HT1080 (cell line): ENCODE data around the gene KIF2A. TPM values are rescaled to one million over a fixed set of nuclear protein-coding genes. Genes with fewer than 3 reads are reported as not detected.
A peak's percentile ranks its signal among the peaks of the same experiment; 100 is the strongest.

Source experiments
- DNase-seq: peaks from one replicate; pipeline ENCODE4 v3.0.0-alpha.2; 2015; ENCODE audit warnings: low read depth
- polyA plus RNA-seq, 2 experiments: library from polyadenylated mRNA; depleted of rRNA; stranded (reverse); fragments of >200 nt; gene quantifications; 2 replicates each; pipeline ENCODE4 v1.2.3, GENCODE V29; 2015
- total RNA-seq: library from RNA; depleted of rRNA; stranded (reverse); fragments of >200 nt; shearing (Covaris generic); gene quantifications from 2 replicates; pipeline ENCODE4 v1.2.3, GENCODE V29; 2014; rRNA removed

The KIF2A gene
- 35.6 and 51.3 TPM in 2 replicates for total RNA-seq
- polyA plus RNA-seq (2015; cell fraction: cytosol; rRNA removed) = 36.1 and 49.9 TPM in 2 replicates
- polyA plus RNA-seq (2015; cell fraction: nucleus; rRNA removed) = 38.4 and 39.9 TPM in 2 replicates

DNA sequence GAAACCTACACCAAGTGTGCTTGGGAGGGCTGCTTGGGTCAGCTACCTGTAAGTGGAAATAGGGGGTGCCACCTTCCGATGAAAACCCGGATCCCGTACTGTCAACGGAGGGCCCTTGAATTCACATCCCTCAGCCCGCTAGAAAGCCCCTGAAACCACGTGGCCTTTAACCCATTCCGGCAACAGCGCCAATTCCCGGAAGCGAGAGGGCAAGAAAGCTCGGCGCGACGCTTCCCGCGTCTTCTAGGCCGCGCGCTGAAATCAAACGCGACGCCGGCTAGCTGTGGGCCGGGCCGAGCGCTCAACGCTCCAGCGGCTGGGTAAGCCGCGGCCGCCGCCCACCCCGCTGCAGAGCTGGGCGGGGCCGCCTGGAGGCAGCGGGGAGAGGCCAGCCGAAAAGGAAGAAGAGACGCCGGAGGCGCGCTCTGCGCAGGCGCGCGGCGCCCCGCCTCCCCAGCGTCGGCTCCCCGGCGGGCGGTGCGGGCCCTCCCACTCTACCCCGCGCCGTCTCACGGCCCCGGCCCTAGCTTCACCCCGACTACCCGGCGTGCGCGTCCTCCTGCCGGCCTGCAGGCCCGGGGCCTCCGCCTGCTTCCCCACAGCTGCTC, at the start of gene KIF2A:
Gene KIF2A (plus strand): TSS at position 492 of the 608 bp plus-strand sequence. CDS start 267 bp downstream, outside the sequence.
- peak; percentile 97 for DNase-seq

DNA sequence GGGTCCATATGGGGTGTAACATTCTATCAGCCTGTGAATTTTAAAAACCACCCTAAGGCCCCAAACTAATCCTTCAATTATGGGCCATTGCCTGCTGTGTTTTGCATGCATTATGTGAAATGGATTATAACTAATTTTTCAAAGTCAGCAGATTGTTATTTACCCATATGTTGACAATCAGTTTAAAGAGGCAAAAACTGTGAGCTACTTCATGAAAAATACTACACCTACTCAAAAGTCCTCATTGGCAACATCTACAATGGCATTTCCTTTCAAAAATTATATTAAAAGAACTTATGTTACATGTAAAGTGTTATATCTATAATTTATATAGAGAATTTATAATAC, 49.0 kb upstream of the KIF2A start:
- DNase-seq = no peak

DNA sequence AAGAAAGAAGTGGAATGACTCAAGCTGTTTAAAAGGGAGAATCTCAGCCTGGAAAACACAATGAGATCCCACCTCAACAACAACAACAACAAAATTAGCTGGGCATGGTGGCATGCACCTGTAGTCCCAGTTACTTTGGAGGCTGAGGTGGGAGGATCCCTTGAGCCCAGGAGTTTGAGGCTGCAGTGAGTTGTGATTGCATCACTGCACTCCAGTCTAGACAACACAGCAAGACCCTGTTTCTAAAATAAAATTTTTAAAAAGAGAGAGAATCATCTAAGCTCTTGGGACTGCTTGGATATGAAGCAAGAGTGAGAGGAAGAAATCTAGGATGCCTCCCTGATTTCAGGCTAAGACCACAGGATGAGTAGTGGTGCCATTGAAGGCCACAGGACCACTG, 47.4 kb upstream of the KIF2A start:
- DNase-seq = no peak

DNA sequence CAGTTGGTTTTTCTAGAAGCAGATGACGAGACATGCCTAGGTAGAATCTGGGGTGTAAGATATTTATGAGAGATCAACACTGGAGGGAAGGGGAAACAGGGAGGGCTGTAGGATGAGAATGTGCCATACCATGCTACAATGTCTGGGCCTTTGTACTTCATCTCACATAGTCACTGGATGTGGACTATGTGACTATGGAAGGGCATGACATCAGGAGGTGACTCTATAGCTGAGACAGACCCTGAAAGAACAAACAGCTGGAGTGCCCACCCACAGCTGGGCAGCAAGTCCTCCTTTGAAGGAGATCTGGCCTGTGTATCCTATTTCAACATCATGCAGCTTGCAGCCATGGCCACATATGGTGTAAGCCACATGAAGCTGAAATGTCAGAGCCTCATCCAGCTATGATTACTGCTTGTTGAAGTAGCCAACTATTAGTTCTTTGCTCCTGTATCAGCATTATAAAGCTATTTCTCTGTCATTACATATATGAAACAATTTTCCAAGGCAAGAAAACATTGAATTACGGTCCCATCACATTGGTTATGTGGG, 46.2 kb upstream of the KIF2A start:
- no peak for DNase-seq

DNA sequence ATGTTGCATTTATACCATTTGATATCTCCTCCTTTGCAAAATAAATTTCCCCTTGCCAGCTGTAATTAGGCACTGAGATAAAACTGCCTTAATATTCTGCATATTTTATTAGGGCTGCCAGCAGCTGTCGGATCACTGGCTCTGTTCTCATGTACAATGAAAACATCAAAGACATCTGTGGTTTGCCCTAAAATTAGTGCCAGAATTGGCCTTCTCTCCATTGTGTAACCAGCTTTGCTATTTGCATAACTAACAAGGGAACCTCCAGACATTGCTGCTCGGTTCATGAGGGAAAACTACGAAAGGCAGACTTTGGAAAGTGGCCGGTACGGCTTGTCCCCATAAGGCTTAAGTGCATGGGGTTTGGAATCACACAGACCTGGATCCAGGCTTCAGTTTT, 45.5 kb upstream of the KIF2A start:
- DNase-seq = no peak

DNA sequence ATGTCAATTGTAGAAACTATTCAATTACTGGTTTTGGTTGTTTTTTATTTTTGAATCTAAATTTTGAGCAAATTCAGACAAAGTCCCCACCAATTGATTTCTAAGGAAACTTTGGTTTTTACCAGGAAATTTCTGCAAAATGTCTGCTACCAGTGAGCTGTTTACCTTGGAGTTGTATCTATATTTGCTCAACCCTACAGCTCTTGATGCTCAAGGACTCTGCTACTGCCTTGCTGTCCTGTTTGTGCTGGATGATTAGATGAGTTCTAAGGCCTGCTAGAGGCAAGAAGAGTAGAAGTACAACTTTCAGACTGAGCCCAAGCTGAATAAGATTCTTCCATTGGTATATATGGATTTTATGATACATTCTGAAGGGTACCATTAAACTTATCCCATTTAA, 42.6 kb upstream of the KIF2A start:
- no peak for DNase-seq

DNA sequence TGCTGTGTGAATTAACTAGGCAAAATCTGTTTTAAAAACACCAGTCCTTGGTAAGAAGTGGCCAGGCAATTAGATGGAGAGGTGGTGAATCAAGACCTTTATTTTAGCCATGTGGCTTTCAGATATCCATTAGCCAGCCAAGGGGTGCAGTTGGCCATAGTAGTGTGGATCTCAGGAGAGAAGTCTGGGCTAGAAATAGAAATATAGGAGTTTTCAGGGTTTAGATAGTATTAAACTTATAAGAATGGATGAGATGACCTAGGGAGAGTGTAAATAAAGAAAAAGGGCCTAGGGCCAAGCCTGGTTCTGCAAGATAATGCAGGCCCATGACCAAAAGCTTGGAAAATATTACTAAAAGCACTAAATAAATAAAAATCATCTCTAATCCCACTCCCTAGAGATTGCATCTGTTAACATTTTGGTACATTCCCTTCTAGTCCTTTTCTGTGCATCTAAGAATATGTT, 40.3 kb upstream of the KIF2A start:
- DNase-seq = no peak

DNA sequence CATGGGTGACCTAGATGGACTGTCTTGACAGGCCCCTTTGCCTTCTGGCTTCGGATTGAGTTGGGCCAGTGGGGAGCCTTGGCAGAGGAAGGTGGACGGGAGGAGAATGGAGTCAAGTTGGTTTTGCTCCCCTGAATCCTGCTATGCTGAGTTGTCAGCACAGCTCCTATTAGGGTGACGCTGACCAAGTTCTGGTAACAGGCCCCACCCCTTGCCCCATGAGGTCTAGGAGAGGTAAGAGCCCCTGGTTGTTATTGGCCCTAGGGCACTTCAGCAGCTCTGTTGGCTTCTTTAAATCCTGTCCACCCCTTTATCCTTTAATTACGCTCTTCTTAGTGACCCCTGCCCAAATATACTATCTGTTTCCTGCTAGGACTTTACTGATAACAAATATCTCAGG, 39.4 kb upstream of the KIF2A start:
- DNase-seq = no peak

DNA sequence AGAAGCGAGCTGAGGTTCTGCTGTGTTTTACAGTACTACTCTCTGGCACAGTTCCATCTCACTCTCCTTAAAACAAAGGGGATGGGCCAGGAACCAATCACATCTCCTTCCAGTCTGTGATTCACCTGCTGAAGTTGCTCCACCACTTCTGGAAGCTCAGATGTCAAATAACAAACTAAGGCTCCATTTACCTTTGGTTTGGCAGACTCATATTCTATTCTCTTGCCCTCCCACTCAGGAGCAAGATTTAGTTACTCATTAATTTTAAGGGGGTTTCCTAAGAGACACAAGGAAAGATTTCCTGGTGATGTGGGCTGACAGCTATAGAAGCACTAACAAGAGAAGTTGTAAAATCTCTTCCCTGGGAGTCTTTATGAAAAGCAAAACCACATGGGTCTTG, 37.8 kb upstream of the KIF2A start:
- peak; percentile 49 for DNase-seq

DNA sequence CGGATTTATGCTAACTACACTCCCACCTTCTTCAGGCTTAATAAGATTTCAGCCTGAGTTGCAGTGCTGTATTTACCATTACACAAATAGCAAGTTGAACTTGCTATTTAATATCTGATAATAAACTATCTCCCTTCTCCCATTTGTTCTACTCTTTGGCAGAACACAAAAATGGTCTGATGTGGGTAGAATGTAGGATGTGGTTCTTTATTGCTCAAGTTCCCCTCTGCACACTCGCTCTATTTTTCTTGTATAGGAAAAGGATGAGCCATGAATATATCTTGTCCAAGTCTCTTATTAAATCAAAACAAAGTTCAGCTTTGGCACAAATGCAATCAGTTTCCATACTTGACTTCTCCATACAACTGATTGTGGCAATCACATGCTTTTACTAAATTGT, 37.2 kb upstream of the KIF2A start:
- no peak for DNase-seq

DNA sequence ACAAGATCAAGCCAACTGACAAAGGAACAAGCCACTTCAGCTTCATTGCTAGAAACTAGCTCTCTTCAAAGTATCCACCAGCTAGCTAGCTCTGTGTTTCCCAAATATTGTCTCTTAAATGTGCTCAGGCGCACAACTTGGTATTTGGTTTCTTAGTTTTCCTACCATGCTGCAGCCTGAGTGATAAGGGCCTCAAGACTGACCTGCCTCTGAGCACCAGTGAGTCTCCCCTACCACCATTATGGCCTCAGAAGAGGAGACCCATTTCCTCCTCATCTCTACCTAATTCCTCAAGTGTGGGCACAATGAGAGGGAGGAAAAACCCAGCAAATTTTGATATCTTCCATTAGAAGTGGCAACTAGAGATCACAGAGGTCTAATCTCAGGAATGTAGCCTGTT, 34.6 kb upstream of the KIF2A start:
- no peak for DNase-seq

DNA sequence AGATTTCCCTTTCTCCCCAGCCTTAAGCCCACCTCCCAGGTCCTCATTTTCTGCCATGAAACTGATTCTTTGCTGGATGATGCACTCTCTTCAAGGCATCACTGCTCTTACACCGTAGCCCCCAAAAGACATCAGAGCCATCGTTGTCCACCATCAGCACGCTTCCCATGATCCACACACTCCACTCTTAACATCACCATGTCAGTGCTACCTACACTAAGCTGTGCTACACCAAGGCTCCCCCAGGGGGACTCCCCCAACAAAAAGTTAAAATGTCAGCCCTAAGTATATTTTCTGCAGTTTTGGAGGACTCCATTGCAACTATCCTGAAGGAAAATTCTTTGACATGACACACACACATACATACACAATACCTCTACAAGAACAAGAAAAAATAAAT, 34.1 kb upstream of the KIF2A start:
- no peak for DNase-seq

DNA sequence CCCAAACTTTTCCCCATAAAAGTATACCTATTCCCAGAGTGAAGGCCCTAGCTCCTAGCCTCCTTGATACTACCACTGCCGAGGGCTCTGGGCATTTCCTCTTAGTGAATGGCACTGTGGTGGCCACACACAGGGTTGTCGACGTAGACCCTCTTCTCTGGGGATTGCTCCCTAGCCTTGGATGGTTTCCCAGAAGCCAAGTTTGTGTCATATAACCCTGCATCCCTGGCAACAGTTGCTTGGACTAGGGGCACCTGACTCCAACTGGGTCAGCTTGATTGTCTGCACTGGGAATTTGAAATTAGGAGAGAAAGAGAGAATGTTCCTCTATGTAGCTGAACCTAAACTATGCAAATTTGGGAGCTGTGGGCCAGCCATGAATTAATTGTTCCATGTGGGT, 32.3 kb upstream of the KIF2A start:
- no peak for DNase-seq

DNA sequence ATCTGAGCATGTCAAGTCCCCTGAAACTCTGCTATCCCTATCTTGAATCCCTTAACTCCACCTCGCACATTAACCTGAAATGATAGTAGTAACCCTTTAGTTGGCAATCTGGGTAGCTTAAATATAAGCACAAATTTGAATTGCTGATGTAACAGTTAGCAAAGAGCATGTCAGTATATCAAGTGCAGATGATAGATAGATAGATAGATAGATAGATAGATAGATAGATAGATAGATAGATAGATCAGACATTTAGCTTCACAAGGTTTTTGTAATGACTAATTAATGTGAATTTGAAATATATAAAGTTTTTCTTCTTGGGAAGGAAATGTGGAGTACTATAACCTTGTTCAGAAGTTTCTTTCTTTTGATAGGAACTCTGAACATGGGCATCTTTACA, 30.4 kb upstream of the KIF2A start:
- DNase-seq = no peak

DNA sequence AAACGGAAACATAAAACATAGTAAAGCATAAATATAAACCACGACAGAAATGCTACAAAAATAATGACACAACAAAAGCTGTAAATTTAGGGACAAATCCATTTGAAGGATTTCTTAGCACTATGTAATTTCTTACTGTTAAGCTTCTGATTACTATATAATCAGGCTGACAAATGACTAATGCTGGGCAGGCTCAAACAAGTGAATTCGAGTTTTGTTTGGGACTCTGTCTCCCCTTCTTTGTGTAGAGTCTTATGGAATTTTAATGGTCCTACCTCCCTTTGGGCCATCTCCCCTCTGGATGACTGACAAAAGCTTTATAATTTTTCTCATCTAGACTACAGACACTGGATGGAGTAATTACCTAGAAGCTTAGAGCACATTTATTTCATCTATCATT, 24.6 kb upstream of the KIF2A start:
- no peak for DNase-seq

DNA sequence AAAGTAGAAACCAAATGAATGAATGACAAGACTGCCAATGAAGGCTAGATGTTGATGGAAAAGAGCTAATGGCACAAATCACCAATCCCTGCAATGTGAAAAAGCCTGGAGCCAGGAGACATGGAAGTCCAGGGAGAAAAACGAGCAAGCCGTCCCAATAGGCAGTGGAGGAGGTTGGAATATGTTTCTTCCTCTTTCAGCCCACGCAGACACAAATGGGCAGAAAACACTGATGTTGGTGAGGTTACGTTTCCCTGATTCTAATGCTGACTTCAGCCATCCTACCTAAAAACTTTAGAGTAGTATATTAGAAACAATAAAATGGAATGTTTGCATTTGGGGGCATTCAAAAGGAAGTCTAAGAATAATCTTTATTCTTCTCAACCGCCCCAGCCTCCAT, 23.9 kb upstream of the KIF2A start:
- DNase-seq = no peak

DNA sequence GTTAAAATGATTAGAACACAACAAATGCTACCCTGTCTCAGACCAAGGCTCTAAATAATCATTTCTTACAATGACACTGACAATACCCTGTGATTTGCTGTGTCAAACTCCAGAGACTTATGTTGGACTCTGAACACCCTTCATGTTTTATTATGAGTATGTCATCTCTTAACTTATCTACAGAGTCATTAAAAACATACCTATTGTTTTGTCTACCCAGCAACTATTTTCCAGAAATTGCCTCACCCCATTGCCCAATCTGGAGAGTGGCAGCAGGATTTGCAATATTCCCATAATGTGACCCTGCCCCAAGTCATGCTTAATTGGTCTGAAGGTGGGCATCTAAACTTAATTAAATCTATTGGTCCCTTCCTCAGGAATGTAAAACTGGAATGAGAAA, 23.0 kb upstream of the KIF2A start:
- DNase-seq = no peak

DNA sequence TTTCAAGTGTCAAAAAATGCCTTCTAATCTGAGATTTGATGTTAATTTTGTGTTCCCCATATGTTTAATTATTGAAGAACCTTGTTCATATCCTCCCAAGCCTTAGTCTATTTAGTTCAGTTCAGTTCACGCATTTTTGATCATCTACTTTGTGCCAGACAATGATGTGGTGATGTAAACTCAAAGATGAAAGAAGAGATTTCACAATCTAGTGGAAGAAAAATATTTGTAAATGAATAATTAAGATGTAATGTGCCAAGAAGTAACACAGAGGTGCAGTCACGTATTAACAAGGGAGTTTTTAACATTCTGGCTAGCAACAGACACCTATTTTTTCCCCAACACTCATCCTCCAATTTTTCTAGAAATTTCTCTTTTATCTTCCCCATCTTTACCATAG, 22.1 kb upstream of the KIF2A start:
- no peak for DNase-seq

DNA sequence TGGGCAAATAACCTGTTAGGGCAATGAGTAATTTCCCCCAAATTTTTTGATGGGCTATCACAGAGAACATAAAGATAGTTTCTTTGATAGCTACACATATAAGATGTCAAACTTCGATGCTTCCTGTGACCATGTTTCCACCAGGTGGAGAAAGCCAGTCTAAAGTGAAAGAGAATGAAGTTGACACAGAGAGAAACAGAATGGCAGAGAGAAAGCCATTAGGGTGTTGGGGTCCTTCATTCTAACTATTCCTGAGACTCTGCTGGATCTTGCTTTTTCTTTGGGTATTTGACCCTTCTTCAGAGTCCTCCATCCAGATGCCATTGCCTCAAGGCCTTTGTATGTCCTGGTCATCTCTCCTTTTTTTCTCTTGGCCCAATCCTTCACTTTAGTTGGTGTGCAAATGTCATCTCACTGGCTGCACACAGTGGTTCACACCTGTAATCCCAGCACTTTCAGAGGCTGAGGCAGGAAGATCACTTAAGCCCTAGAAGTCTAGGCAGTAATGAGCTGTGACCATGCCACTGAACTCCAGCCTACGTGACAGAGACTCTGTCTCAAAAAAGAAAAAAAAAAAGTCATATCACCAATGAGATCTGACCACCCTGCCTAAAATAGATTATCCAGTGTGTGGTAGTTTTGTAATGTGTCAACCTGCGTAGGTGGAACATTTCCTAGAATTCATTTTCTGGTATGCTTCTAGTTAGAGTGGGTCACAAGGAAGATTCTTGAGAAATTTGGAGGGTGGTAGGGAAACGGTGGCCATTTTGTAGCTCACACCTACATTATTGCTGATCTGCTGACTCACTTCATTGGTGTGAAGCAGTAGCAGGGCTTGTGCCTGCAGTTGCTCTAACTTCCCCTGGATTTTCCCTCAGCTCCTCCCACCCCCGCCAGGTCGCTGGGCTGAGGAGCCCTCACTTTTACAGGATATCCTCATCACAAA, 20.8 kb upstream of the KIF2A start:
- no peak for DNase-seq

DNA sequence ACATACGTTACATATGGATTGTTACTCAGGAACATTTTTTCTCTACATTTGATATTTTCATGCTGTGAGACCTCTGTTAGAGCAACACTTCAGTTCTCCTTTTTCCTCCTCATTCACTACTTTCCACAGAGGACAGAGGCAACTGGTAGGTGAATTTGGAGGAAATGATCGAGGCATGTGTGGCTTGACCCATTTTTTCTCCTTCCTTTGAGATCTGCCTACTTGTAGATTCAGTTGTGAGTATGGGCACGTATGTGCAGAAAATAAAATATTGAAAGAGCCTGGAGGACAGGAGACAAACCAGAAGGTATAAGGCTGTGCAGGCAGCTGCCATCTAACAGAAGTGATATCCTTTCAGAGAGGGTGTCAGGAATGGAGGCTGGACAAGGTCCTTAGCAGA, 19.2 kb upstream of the KIF2A start:
- DNase-seq = no peak

DNA sequence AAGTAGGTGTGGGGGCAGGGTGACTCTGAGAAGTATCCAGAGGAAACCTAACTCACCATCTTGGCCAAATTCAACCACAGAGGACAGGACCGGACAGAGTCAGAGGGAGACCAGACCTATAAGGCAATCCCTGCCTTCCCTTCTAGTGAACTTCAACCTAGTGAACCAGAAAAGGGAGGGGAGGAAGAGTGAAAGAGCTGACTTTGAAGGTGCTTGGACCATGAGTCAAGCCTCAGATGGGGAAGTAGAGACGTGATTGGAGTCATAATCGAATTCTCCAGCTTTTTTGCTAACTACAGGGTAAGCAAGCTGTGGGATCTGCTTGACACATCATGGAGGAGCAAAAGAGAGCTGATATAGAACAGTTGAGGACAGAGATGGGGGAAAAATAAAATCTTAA, 18.8 kb upstream of the KIF2A start:
- DNase-seq = no peak

DNA sequence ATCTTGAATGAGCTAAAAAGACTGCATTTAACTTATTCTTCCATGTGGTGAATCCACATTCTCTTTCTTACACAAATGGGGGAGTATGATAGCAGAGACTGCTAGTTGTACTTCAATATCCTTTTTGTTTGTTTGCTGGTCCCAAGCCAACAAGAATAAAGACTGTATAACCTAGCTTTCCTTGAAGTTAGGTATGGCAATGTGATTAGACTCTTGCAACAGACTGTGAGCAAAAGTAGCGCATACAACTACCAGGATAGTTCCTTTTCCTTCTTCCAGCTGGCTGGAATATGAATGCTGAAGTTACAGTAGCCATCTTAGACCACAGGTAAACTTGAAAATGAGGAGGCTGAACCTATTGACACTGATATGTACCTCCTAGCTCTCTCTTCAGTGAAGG, 17.9 kb upstream of the KIF2A start:
- DNase-seq = no peak
